ENCODE results near the gene TANC2.

GRCh38 chr17:63015824-63016223 lies 49.8 kb downstream of the TANC2 start:
- no peak for TF ChIP-seq CTCF (conservative IDR thresholded peaks at IDR 0.05 in 1 of 2, IDR thresholded peaks at IDR 0.05 in 1 of 2; ENCODE audit: low read depth in 1 of 2, low read length in 2 of 2)
- TF ChIP-seq EZH2 (IDR thresholded peaks at IDR 0.05; ENCODE audit: low read length, missing control alignments): no peak
